ENCODE measurements around the gene TMEM209. TPM values are rescaled to one million over a fixed set of nuclear protein-coding genes. Genes with fewer than 3 reads are reported as not detected.
"Not testable (repeated sequence)": the region's sequence is repeated elsewhere in the genome, so short reads cannot be mapped to it uniquely, and the experiment has no call there.

The TMEM209 gene
- total RNA-seq, 1 donor from 2014 or later = 38.9 TPM

DNA sequence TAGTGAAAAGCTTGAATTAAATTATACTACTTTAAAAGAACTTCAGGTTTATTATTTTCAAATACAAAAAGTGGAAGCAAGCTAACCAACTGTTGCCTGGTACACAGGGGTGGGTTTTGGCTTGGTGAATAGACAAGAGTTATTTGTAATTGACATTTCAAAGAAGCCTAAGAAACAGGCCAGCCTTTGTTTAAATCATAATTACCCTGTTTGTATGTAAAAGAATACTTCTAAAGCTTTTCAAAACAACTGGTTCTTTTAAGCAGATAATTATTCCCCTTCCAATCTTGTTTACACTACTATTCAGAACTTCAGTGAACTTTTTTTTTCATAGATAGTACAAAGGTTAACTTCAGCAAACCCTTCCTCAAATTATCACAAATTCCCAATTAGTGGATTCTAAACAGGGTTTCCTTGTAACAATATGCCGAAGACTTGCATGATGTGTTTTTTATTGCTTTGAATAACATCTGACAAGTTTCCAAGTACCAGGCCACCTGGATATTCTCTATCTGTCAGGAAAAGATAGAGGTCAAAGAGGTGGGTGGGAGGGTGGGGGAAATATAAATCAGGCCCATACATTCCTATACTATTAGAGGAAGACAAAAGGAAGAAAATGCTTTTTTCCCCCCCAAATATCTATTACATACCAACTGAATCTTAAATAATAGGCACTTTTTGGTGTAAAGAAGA is 22.8 kb upstream of the TMEM209 start:
- Histone ChIP-seq H3K9ac (no peak overlapping the region), H3K4me2 (peak overlapping the region; percentile 21), H3K79me2 (ENCODE audit: low read depth) (no peaks in the 10 kb centered on the region), H2AFZ (replicated peaks) (no peak overlapping the region), H4K20me1 (ENCODE audit: low read depth) (no peaks in the 10 kb centered on the region), H3K27me3 (no peaks in the 10 kb centered on the region), H3K36me3 (no peaks in the 10 kb centered on the region), H3K9me3 (ENCODE audit: low read depth) (no peaks in the 10 kb centered on the region), H3K4me3 (no peak overlapping the region), H3F3A (ENCODE audit: low read depth) (peaks cover 23% of the 10 kb centered on the region), H3K4me1 (peaks cover 20% of the 10 kb centered on the region), H3K27ac (peak overlapping the region; percentile 82)
- Mint-ChIP-seq H3K9me3 (peaks cover 10% of the 10 kb centered on the region), H3K36me3 (no peaks in the 10 kb centered on the region), H3K4me1 (peaks cover 3% of the 10 kb centered on the region), H3K4me3 (no peak overlapping the region), H3K27ac (no peak overlapping the region), H3K27me3 (ENCODE audit: insufficient read depth, low read depth) (peaks cover 5% of the 10 kb centered on the region)
- peak; percentile 9 for DNase-seq (ENCODE audit: low spot score)
- TF ChIP-seq EZH2phosphoT487 (IDR thresholded peaks at IDR 0.05) = no peak
- TF ChIP-seq EZH2 (IDR thresholded peaks at IDR 0.05) = no peak
- TF ChIP-seq, protein P1, sequence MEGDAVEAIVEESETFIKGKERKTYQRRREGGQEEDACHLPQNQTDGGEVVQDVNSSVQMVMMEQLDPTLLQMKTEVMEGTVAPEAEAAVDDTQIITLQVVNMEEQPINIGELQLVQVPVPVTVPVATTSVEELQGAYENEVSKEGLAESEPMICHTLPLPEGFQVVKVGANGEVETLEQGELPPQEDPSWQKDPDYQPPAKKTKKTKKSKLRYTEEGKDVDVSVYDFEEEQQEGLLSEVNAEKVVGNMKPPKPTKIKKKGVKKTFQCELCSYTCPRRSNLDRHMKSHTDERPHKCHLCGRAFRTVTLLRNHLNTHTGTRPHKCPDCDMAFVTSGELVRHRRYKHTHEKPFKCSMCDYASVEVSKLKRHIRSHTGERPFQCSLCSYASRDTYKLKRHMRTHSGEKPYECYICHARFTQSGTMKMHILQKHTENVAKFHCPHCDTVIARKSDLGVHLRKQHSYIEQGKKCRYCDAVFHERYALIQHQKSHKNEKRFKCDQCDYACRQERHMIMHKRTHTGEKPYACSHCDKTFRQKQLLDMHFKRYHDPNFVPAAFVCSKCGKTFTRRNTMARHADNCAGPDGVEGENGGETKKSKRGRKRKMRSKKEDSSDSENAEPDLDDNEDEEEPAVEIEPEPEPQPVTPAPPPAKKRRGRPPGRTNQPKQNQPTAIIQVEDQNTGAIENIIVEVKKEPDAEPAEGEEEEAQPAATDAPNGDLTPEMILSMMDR (IDR thresholded peaks at IDR 0.05) = no peak

DNA sequence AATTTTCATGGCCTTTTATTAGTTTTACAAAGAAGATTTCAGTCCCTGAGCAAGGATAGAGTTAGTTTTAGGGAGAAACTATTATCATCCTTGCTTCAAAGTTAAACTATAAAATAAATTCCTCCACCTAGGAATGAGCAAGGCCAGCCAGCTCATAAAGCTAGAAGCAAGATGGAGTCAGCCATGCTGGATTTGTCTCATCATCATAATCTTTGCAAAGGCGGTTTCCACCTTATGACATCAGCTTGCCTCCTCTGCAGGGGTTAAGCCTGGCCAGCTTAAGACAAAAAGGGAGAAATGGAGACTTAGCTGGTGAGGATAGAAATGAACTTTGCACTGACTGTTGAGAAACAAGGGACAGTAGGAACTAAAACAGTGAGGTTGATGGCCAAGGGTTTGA is 21.1 kb upstream of the TMEM209 start:
- H3K27ac ChIP-seq = no peak overlapping the region
- peaks cover 10% of the 10 kb centered on the region for H3K9me3 Mint-ChIP-seq
- peaks cover 3% of the 10 kb centered on the region for H3K4me1 Mint-ChIP-seq
- H4K20me1 ChIP-seq (ENCODE audit: low read depth) = no peaks in the 10 kb centered on the region
- H3K9ac ChIP-seq = no peak overlapping the region
- no peak overlapping the region for H2AFZ ChIP-seq (replicated peaks)
- no peaks in the 10 kb centered on the region for H3K36me3 Mint-ChIP-seq
- H3K79me2 ChIP-seq (ENCODE audit: low read depth) = no peaks in the 10 kb centered on the region
- no peak for DNase-seq (ENCODE audit: low spot score)
- H3K4me1 ChIP-seq = peaks cover 20% of the 10 kb centered on the region
- H3K9me3 ChIP-seq (ENCODE audit: low read depth) = no peaks in the 10 kb centered on the region
- no peak overlapping the region for H3K4me3 Mint-ChIP-seq
- peaks cover 2% of the 10 kb centered on the region for H3K27me3 Mint-ChIP-seq (ENCODE audit: insufficient read depth, low read depth)
- peaks cover 23% of the 10 kb centered on the region for H3F3A ChIP-seq (ENCODE audit: low read depth)
- no peaks in the 10 kb centered on the region for H3K27me3 ChIP-seq
- no peak for TF ChIP-seq EZH2 (IDR thresholded peaks at IDR 0.05)
- TF ChIP-seq, protein P1 (IDR thresholded peaks at IDR 0.05) = no peak
- TF ChIP-seq EZH2phosphoT487 (IDR thresholded peaks at IDR 0.05) = no peak
- H3K4me3 ChIP-seq = no peak overlapping the region
- no peaks in the 10 kb centered on the region for H3K36me3 ChIP-seq
- H3K27ac Mint-ChIP-seq = no peak overlapping the region
- no peak overlapping the region for H3K4me2 ChIP-seq

DNA sequence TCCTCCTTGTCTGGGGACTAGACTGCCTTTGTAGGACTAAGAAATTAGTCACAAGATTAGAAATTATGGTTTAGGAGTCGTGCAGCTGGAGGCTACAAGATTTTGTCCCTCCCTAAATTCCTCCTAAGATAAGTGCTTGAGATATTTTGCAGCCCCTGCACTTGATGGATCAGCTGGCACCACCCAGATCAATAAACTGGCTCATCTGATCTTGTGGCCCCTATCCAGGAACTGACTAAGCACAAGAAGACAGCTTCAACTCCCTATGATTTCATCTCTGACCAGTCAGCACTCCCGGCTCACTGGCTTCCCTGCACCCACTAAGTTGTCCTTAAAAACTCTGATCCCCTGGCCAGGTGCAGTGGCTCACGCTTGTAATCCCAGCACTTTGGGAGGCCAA is 19.7 kb upstream of the TMEM209 start:
- not testable (repeated sequence) for H3K9me3 Mint-ChIP-seq; H3K27ac ChIP-seq; H4K20me1 ChIP-seq (ENCODE audit: low read depth); H3K4me3 Mint-ChIP-seq; H3K27me3 ChIP-seq; H3K4me2 ChIP-seq; DNase-seq (ENCODE audit: low spot score); H3K79me2 ChIP-seq (ENCODE audit: low read depth); H3K27me3 Mint-ChIP-seq (ENCODE audit: insufficient read depth, low read depth); H3K9me3 ChIP-seq (ENCODE audit: low read depth); H3K4me1 Mint-ChIP-seq; H3K36me3 Mint-ChIP-seq; H3K36me3 ChIP-seq; H2AFZ ChIP-seq (replicated peaks); H3K4me3 ChIP-seq; H3K9ac ChIP-seq
- Histone ChIP-seq H3F3A (ENCODE audit: low read depth) (peaks cover 23% of the 10 kb centered on the region), H3K4me1 (peaks cover 20% of the 10 kb centered on the region)
- peak overlapping the region; percentile 53 for H3K27ac Mint-ChIP-seq

DNA sequence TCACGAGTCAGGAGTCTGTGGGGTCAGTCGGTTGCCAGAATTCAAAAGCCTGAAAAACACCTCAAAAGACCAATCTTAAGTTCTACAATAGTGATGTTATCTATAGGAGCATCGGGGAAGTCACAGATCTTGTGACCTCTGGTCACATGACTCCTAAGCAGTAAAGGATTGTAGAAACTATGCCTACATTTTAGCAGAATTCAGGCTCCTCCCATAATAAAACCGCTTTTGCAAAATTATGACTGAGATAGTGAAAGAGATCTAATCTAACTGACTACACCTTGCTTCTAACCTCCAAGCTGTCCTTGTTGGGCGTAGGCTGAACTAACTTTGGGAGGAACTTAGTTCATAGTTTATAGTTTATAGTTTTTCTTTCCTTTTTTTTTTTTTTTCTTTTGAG is 19.0 kb upstream of the TMEM209 start:
- no peak overlapping the region for H3K27ac ChIP-seq
- peaks cover 18% of the 10 kb centered on the region for H3F3A ChIP-seq (ENCODE audit: low read depth)
- no peak for DNase-seq (ENCODE audit: low spot score)
- no peaks in the 10 kb centered on the region for H3K9me3 ChIP-seq (ENCODE audit: low read depth)
- no peak overlapping the region for H2AFZ ChIP-seq (replicated peaks)
- H3K79me2 ChIP-seq (ENCODE audit: low read depth) = no peaks in the 10 kb centered on the region
- TF ChIP-seq, protein P1 (IDR thresholded peaks at IDR 0.05) = no peak
- TF ChIP-seq EZH2 (IDR thresholded peaks at IDR 0.05) (no peak), EZH2phosphoT487 (IDR thresholded peaks at IDR 0.05) (no peak)
- H3K4me2 ChIP-seq = no peak overlapping the region
- H3K36me3 Mint-ChIP-seq = no peaks in the 10 kb centered on the region
- no peak overlapping the region for H3K9ac ChIP-seq
- H3K27ac Mint-ChIP-seq = no peak overlapping the region
- H3K27me3 Mint-ChIP-seq (ENCODE audit: insufficient read depth, low read depth) = no peaks in the 10 kb centered on the region
- H3K4me3 ChIP-seq = no peak overlapping the region
- H4K20me1 ChIP-seq (ENCODE audit: low read depth) = no peaks in the 10 kb centered on the region
- no peak overlapping the region for H3K4me3 Mint-ChIP-seq
- peaks cover 2% of the 10 kb centered on the region for H3K9me3 Mint-ChIP-seq
- H3K36me3 ChIP-seq = no peaks in the 10 kb centered on the region
- H3K27me3 ChIP-seq = no peaks in the 10 kb centered on the region
- peaks cover 2% of the 10 kb centered on the region for H3K4me1 Mint-ChIP-seq
- peaks cover 17% of the 10 kb centered on the region for H3K4me1 ChIP-seq
